Naive thymus-derived CD4-positive, alpha-beta T cell (primary cell): Measurements from ENCODE around the gene RSPRY1. TPM values are rescaled to one million over a fixed set of nuclear protein-coding genes. Genes with fewer than 3 reads are reported as not detected.
A peak's percentile ranks its signal among the peaks of the same experiment; 100 is the strongest.

Experiments used
- ATAC-seq: fragments of 150-1000 bp; cut with Tn5 transposase; 2 replicates; pipeline ENCODE4 v1.10.0; 2021; ENCODE audit warnings: mild to moderate bottlenecking, moderate library complexity
- CTCF ChIA-PET: fragments of 350-600 bp; sonication (Branson Sonifier 250); formaldehyde crosslinking; loops from one replicate; lab custom pipeline; 2021; ENCODE audit warnings: antibody characterized with exemption; lab: Charles Lee
- POLR2A ChIA-PET: fragments of 350-600 bp; sonication (Branson Sonifier 250); formaldehyde crosslinking; loops from one replicate; lab custom pipeline; 2021; ENCODE audit warnings: antibody characterized with exemption, inconsistent platforms; lab: Charles Lee
- DNase-seq, 9 donors: peaks; one replicate each; pipeline versions ENCODE4 v3.0.0 to v3.0.0-alpha.2; 2020 to 2022; ENCODE audit warnings: mixed read lengths in 1 of 9
- H3K27ac ChIP-seq: one replicate; pipeline ENCODE4 v1.7.0; 2013; ENCODE audit warnings: mild to moderate bottlenecking, low read depth, low read length, moderate library complexity
- H3K27me3 ChIP-seq, 2 donors: one replicate each; pipeline ENCODE4 v1.7.0; 2013; ENCODE audit warnings: low read length in 2 of 2, mild to moderate bottlenecking in 2 of 2, moderate library complexity in 2 of 2; ENCODE audit not compliant: control insufficient read depth in 2 of 2, insufficient read depth in 2 of 2
- H3K36me3 ChIP-seq, 3 experiments: 1 replicate in 2 of 3; 2 replicates in 1 of 3; pipeline ENCODE4 v1.7.0; 2013; ENCODE audit warnings: low read length in 3 of 3, mild to moderate bottlenecking in 3 of 3, moderate library complexity in 1 of 3; ENCODE audit not compliant: insufficient read depth in 3 of 3, control insufficient read depth in 2 of 3
- H3K4me1 ChIP-seq, 2 donors: one replicate each; pipeline ENCODE4 v1.7.0; 2013; ENCODE audit warnings: low read length in 2 of 2, mild to moderate bottlenecking in 2 of 2, moderate library complexity in 1 of 2; ENCODE audit not compliant: control insufficient read depth in 2 of 2, insufficient read depth in 2 of 2
- H3K4me3 ChIP-seq: 2 replicates; pipeline ENCODE4 v1.7.0; 2013; ENCODE audit warnings: mild to moderate bottlenecking, low read length
- H3K9me3 ChIP-seq, 3 experiments: 1 replicate in 2 of 3; 2 replicates in 1 of 3; pipeline ENCODE4 v1.7.0; 2013; ENCODE audit warnings: low read length in 3 of 3; ENCODE audit not compliant: control insufficient read depth in 2 of 3
- H3K27ac Mint-ChIP-seq, 9 donors: one replicate each; pipeline ENCODE4 v1.8.0; 2020 to 2022; ENCODE audit warnings: mixed read lengths in 9 of 9, mild to moderate bottlenecking in 8 of 9, moderate library complexity in 5 of 9, inconsistent platforms in 2 of 9
- H3K27me3 Mint-ChIP-seq, 5 donors: one replicate each; pipeline ENCODE4 v1.8.0; 2021 to 2022; ENCODE audit warnings: mixed read lengths in 5 of 5, mild to moderate bottlenecking in 1 of 5
- H3K36me3 Mint-ChIP-seq, 5 donors: one replicate each; pipeline ENCODE4 v1.8.0; 2020 to 2022; ENCODE audit warnings: mixed read lengths in 5 of 5, mild to moderate bottlenecking in 3 of 5, inconsistent platforms in 1 of 5
- H3K4me1 Mint-ChIP-seq, 7 donors: one replicate each; pipeline ENCODE4 v1.8.0; 2020 to 2022; ENCODE audit warnings: mixed read lengths in 7 of 7, mild to moderate bottlenecking in 3 of 7, inconsistent platforms in 1 of 7
- H3K4me3 Mint-ChIP-seq, 10 donors: one replicate each; pipeline ENCODE4 v1.8.0; 2020 to 2022; ENCODE audit warnings: mild to moderate bottlenecking in 10 of 10, mixed read lengths in 10 of 10, moderate library complexity in 6 of 10, inconsistent platforms in 2 of 10
- H3K9me3 Mint-ChIP-seq, 11 donors: one replicate each; pipeline ENCODE4 v1.8.0; 2020 to 2022; ENCODE audit warnings: mixed read lengths in 11 of 11, mild to moderate bottlenecking in 4 of 11, inconsistent platforms in 1 of 11, moderate library complexity in 1 of 11
- intact Hi-C, 2 donors: fragments of 100-400 bp; cut with micrococcal nuclease; formaldehyde crosslinking; loops; one replicate each; pipeline ENCODE4 v1.15.1; 2023
- polyA plus RNA-seq, 2 donors: library from polyadenylated mRNA; unstranded; fragments of 300-500 nt; fragmentation: Illumina TruSeq; gene quantifications; one replicate each; pipeline ENCODE4 v1.2.3, GENCODE V29; 2021
- total RNA-seq, 6 experiments: library from RNA in 5 of 6; stranded (reverse) in 5 of 6; gene quantifications; 1 replicate in 5 of 6; 2 replicates in 1 of 6; pipeline ENCODE4 v1.2.3 and lab custom pipeline; 2021 to 2026

The RSPRY1 gene
- total and polyA plus RNA-seq, 7 experiments from 2014 or later, result 22.2 to 40.5 (median 33.6) TPM

- Mint-ChIP-seq H3K4me1 (peaks cover 0 to 29% (median 19%) of the 10 kb centered on the region in 7 donors), H3K4me3 (no peak overlapping the region), H3K27ac (peak overlapping the region in 4 of 9 donors; percentile 36 to 59 (median 53)), H3K27me3 (no peaks in the 10 kb centered on the region), H3K9me3 (peaks cover 0 to 3% (median 0%) of the 10 kb centered on the region in 11 donors), H3K36me3 (peaks cover 7 to 20% (median 14%) of the 10 kb centered on the region in 5 donors)
- H3K36me3 ChIP-seq, result peaks cover 8 to 41% (median 11%) of the 10 kb centered on the region in 3 experiments
- POLR2A ChIA-PET, result interaction anchor here (1.2 kb wide), 2 partner anchors 9 to 190 kb away, joined by 3 to 4 read pairs; partner anchors contain the start of genes CIAPIN1 and COQ9
- no peak overlapping the region for H3K27ac ChIP-seq
- H3K9me3 ChIP-seq, result no peaks in the 10 kb centered on the region
- H3K4me3 ChIP-seq, result no peak overlapping the region
- peaks cover 0 to 10% of the 10 kb centered on the region in 2 donors for H3K4me1 ChIP-seq
- intact Hi-C loops, result no loop called here
- H3K27me3 ChIP-seq, result no peaks in the 10 kb centered on the region
- CTCF ChIA-PET, result no interaction called here
- no peak for DNase-seq
- no peak for ATAC-seq
These were observed 70.7 kb downstream of the RSPRY1 start for GRCh38 chr16:57256601-57257395.

GRCh38 chr16:57257455-57258070 is 71.4 kb downstream of the RSPRY1 start:
- Histone ChIP-seq H3K27ac (no peak overlapping the region), H3K9me3 (no peaks in the 10 kb centered on the region), H3K4me1 (peaks cover 0 to 10% of the 10 kb centered on the region in 2 donors), H3K27me3 (no peaks in the 10 kb centered on the region), H3K4me3 (no peak overlapping the region), H3K36me3 (peaks cover 1 to 33% (median 5%) of the 10 kb centered on the region in 3 experiments)
- DNase-seq (no peak), ATAC-seq (no peak)
- intact Hi-C loops, result no loop called here
- peaks cover 0 to 26% (median 20%) of the 10 kb centered on the region in 7 donors for H3K4me1 Mint-ChIP-seq
- H3K4me3 Mint-ChIP-seq, result no peak overlapping the region
- H3K9me3 Mint-ChIP-seq, result peaks cover 0 to under 1% (median 0%) of the 10 kb centered on the region in 11 donors
- ChIA-PET CTCF (no interaction called here), POLR2A (interaction anchor here (1.2 kb wide), 2 partner anchors 9 to 189 kb away, joined by 3 to 4 read pairs; partner anchors contain the start of genes CIAPIN1 and COQ9)
- no peaks in the 10 kb centered on the region for H3K27me3 Mint-ChIP-seq
- H3K36me3 Mint-ChIP-seq, result peaks cover 1 to 12% (median 8%) of the 10 kb centered on the region in 5 donors
- peak overlapping the region in 3 of 9 donors; percentile 58 to 97 (median 59) for H3K27ac Mint-ChIP-seq

GRCh38 chr16:57258226-57258909 is 72.2 kb downstream of the RSPRY1 start:
- no peaks in the 10 kb centered on the region for H3K9me3 Mint-ChIP-seq
- H3K27ac Mint-ChIP-seq, result peak overlapping the region in 4 of 9 donors; percentile 43 to 97 (median 86)

GRCh38 chr16:57258910-57259475 is 72.9 kb downstream of the RSPRY1 start:
- H3K27me3 Mint-ChIP-seq, result no peaks in the 10 kb centered on the region
- intact Hi-C loops, result no loop called here
- peak overlapping the region in 1 of 10 donors; percentile 40 for H3K4me3 Mint-ChIP-seq
- DNase-seq (no peak), ATAC-seq (no peak)
- peaks cover 0 to 5% (median 0%) of the 10 kb centered on the region in 5 donors for H3K36me3 Mint-ChIP-seq
- Histone ChIP-seq H3K27me3 (no peaks in the 10 kb centered on the region), H3K27ac (no peak overlapping the region), H3K4me1 (peaks cover 0 to 10% of the 10 kb centered on the region in 2 donors), H3K36me3 (peaks cover 0 to 21% (median 5%) of the 10 kb centered on the region in 3 experiments), H3K9me3 (no peaks in the 10 kb centered on the region), H3K4me3 (no peak overlapping the region)
- POLR2A ChIA-PET, result interaction anchor here (0.7 kb wide), 1 partner anchor 872 kb away, joined by 4 read pairs; no protein-coding TSS in a partner anchor
- H3K27ac Mint-ChIP-seq, result peak overlapping the region in 3 of 9 donors; percentile 25 to 97 (median 81)
- CTCF ChIA-PET, result interaction anchor here (0.7 kb wide), 1 partner anchor 14 kb away, joined by 3 read pairs; the partner anchor contains the start of gene ARL2BP
- H3K9me3 Mint-ChIP-seq, result no peaks in the 10 kb centered on the region
- peaks cover 3 to 27% (median 21%) of the 10 kb centered on the region in 7 donors for H3K4me1 Mint-ChIP-seq

More at GRCh38 chr16:57258226-57258909, 72.2 kb downstream of the RSPRY1 start:
- H3K9me3 ChIP-seq, result no peaks in the 10 kb centered on the region
- POLR2A ChIA-PET, result no interaction called here
- H3K4me3 Mint-ChIP-seq, result peak overlapping the region in 1 of 10 donors; percentile 38
- intact Hi-C loops, result no loop called here
- DNase-seq (no peak), ATAC-seq (no peak)
- H3K27ac ChIP-seq, result no peak overlapping the region
- peaks cover 3 to 27% (median 21%) of the 10 kb centered on the region in 7 donors for H3K4me1 Mint-ChIP-seq
- H3K27me3 ChIP-seq, result no peaks in the 10 kb centered on the region
- CTCF ChIA-PET, result no interaction called here
- no peaks in the 10 kb centered on the region for H3K27me3 Mint-ChIP-seq
- peaks cover 0 to 10% of the 10 kb centered on the region in 2 donors for H3K4me1 ChIP-seq
- H3K36me3 ChIP-seq, result peaks cover 0 to 25% (median 5%) of the 10 kb centered on the region in 3 experiments
- H3K36me3 Mint-ChIP-seq, result peaks cover 0 to 5% (median 2%) of the 10 kb centered on the region in 5 donors
- no peak overlapping the region for H3K4me3 ChIP-seq

- ATAC-seq, result peak; percentile 53
- no peaks in the 10 kb centered on the region for H3K27me3 Mint-ChIP-seq
- intact Hi-C loops, result no loop called here
- Histone ChIP-seq H3K9me3 (no peaks in the 10 kb centered on the region), H3K27me3 (no peaks in the 10 kb centered on the region), H3K4me1 (peaks cover 0 to 17% of the 10 kb centered on the region in 2 donors), H3K4me3 (no peak overlapping the region), H3K36me3 (peaks cover 0 to 15% (median 0%) of the 10 kb centered on the region in 3 experiments), H3K27ac (peak overlapping the region; percentile 4)
- H3K4me3 Mint-ChIP-seq, result peak overlapping the region; percentile 34 to 71 (median 57)
- peaks cover 7 to 39% (median 32%) of the 10 kb centered on the region in 7 donors for H3K4me1 Mint-ChIP-seq
- POLR2A ChIA-PET, result interaction anchor here (1.2 kb wide), 1 partner anchor 18 kb away, joined by 4 read pairs; no protein-coding TSS in a partner anchor
- peaks cover 0 to 4% (median 0%) of the 10 kb centered on the region in 5 donors for H3K36me3 Mint-ChIP-seq
- peak overlapping the region; percentile 68 to 97 (median 87) for H3K27ac Mint-ChIP-seq
- peak in 1 of 9 donors; percentile 51 for DNase-seq
- H3K9me3 Mint-ChIP-seq, result no peaks in the 10 kb centered on the region
- CTCF ChIA-PET, result interaction anchor here (0.6 to 1.1 kb wide), 2 partner anchors 40 to 156 kb away, joined by 3 to 4 read pairs; no protein-coding TSS in a partner anchor
These were observed 74.3 kb downstream of the RSPRY1 start for GRCh38 chr16:57260294-57260929.
